Measurements from ENCODE around the gene RFPL3. TPM values are rescaled to one million over a fixed set of nuclear protein-coding genes. Genes with fewer than 3 reads are reported as not detected.

Gene RFPL3
- total and polyA plus RNA-seq, 2 donors (not counting 3 experiments of a cell fraction or from before 2014, with no cell fraction given), result not detected

DNA sequence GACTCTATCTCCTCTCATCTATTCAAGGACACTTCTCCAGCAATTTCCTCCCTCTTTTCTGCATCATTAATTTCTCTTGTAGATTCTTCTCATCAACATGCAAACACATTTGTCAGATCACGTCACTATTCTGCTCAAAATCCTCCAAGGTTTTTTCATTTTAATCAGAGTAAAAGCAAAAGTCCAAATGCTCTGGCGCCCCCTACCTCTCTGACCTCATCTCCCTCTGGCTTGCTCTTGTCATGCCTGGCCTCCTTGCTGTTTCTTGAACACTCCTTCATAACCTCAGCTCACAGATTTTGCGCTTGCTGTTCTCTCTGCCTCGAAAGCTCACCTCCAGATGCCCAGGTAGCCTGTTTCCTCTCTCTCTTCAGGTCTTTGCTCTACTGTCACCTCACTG lies 32.0 kb downstream of the RFPL3 start:
- no peaks in the 10 kb centered on the region for H4K20me1 ChIP-seq (replicated peaks; ENCODE audit: control insufficient read depth, extremely low read depth, insufficient read depth, low read length)
- TF ChIP-seq POLR2AphosphoS5 (IDR thresholded peaks at IDR 0.05; ENCODE audit: insufficient read depth, low read depth, low read length), result no peak
- no peak for TF ChIP-seq POLR2A (IDR thresholded peaks at IDR 0.05; ENCODE audit: low read depth, low read length)
- TF ChIP-seq, protein P1, sequence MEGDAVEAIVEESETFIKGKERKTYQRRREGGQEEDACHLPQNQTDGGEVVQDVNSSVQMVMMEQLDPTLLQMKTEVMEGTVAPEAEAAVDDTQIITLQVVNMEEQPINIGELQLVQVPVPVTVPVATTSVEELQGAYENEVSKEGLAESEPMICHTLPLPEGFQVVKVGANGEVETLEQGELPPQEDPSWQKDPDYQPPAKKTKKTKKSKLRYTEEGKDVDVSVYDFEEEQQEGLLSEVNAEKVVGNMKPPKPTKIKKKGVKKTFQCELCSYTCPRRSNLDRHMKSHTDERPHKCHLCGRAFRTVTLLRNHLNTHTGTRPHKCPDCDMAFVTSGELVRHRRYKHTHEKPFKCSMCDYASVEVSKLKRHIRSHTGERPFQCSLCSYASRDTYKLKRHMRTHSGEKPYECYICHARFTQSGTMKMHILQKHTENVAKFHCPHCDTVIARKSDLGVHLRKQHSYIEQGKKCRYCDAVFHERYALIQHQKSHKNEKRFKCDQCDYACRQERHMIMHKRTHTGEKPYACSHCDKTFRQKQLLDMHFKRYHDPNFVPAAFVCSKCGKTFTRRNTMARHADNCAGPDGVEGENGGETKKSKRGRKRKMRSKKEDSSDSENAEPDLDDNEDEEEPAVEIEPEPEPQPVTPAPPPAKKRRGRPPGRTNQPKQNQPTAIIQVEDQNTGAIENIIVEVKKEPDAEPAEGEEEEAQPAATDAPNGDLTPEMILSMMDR (IDR thresholded peaks at IDR 0.05; ENCODE audit: extremely low read depth in 1 of 2, insufficient read depth in 1 of 2, low read depth in 1 of 2, low read length in 2 of 2), result peak; percentile 19 to 57
- no peak for TF ChIP-seq GATA2 (IDR thresholded peaks at IDR 0.05; ENCODE audit: insufficient read depth, insufficient read length, low read depth, low read length)
- TF ChIP-seq, protein P2, sequence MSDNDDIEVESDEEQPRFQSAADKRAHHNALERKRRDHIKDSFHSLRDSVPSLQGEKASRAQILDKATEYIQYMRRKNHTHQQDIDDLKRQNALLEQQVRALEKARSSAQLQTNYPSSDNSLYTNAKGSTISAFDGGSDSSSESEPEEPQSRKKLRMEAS (IDR thresholded peaks at IDR 0.05; ENCODE audit: insufficient read depth, insufficient read length), result no peak
- no peak overlapping the region for H3K9ac ChIP-seq (replicated peaks; ENCODE audit: extremely low read depth, insufficient read depth, low read length)
- ChIA-PET POLR2A (no interaction called here), CTCF (interaction anchor here (1.1 to 2.1 kb wide), 9 partner anchors 9 to 412 kb away, joined by 3 to 8 read pairs (median 4); partner anchors contain the start of gene RTCB)
- H3K4me3 ChIP-seq (replicated peaks in 1 of 3; ENCODE audit: insufficient read depth in 1 of 3, low read depth in 1 of 3, low read length in 3 of 3), result no peak overlapping the region
- intact Hi-C loops (cut with micrococcal nuclease) (no loop called here), dilution Hi-C loops (cut with MboI; ENCODE audit: extremely low pct_ligation_motif_present, low sequenced_read_pairs) (no loop called here)
- no peak overlapping the region for H3K4me2 ChIP-seq (ENCODE audit: insufficient read depth, low read length)
- DNase-seq (ENCODE audit: low read depth, low spot score) (peak; percentile 19), FAIRE-seq (peak; percentile 64)
- H3K79me2 ChIP-seq (ENCODE audit: control insufficient read depth, insufficient read depth, low read length), result no peaks in the 10 kb centered on the region
- H3K4me1 ChIP-seq (ENCODE audit: control insufficient read depth, extremely low read depth, insufficient read depth, low read length), result no peaks in the 10 kb centered on the region
- H3K27me3 ChIP-seq (ENCODE audit: control insufficient read depth in 2 of 2, insufficient read depth in 2 of 2, low read length in 2 of 2), result no peaks in the 10 kb centered on the region
- H3K9me3 ChIP-seq (replicated peaks; ENCODE audit: control insufficient read depth, insufficient read depth, low read length), result no peaks in the 10 kb centered on the region
- no peak overlapping the region for H3K27ac ChIP-seq (ENCODE audit: insufficient read depth, low read depth, low read length)
- no TSS peak for BruUV-seq (replicated peaks)
- peaks cover 24 to 29% of the 10 kb centered on the region in 2 experiments for H3K36me3 ChIP-seq (ENCODE audit: control insufficient read depth in 2 of 2, extremely low read depth in 1 of 2, insufficient read depth in 2 of 2, low read length in 2 of 2)
- no peak overlapping the region for H2AFZ ChIP-seq (ENCODE audit: low read depth, low read length)
- no peaks in the 10 kb centered on the region for H3K9me1 ChIP-seq (replicated peaks; ENCODE audit: control insufficient read depth, extremely low read depth, insufficient read depth, low read length)

GRCh38 chr22:32395107-32395506 lies 37.4 kb downstream of the RFPL3 start:
- CTCF ChIA-PET, result no interaction called here
- TF ChIP-seq FOS (IDR thresholded peaks at IDR 0.05; ENCODE audit: borderline replicate concordance, insufficient read depth, low read length) (no peak), POLR2AphosphoS5 (IDR thresholded peaks at IDR 0.05; ENCODE audit: insufficient read depth, low read depth, low read length) (no peak), JUN (IDR thresholded peaks at IDR 0.05; ENCODE audit: borderline replicate concordance, insufficient read depth, insufficient read length, low read depth) (no peak), GATA2 (IDR thresholded peaks at IDR 0.05; ENCODE audit: insufficient read depth, insufficient read length, low read depth, low read length) (no peak), POLR2A (IDR thresholded peaks at IDR 0.05; ENCODE audit: low read depth, low read length) (no peak), EZH2 (IDR thresholded peaks at IDR 0.05; ENCODE audit: borderline replicate concordance, low read depth, low read length, severe bottlenecking) (no peak), MYC (IDR thresholded peaks at IDR 0.05; ENCODE audit: low read depth, low read length) (no peak)
- TF ChIP-seq, protein P1 (IDR thresholded peaks at IDR 0.05; ENCODE audit: extremely low read depth in 1 of 2, insufficient read depth in 1 of 2, low read depth in 1 of 2, low read length in 2 of 2), result no peak
- TF ChIP-seq, protein P2 (IDR thresholded peaks at IDR 0.05; ENCODE audit: insufficient read depth, insufficient read length), result no peak
- Histone ChIP-seq H3K9ac (replicated peaks; ENCODE audit: extremely low read depth, insufficient read depth, low read length) (no peak overlapping the region), H3K4me2 (ENCODE audit: insufficient read depth, low read length) (no peak overlapping the region), H3K36me3 (ENCODE audit: control insufficient read depth in 2 of 2, extremely low read depth in 1 of 2, insufficient read depth in 2 of 2, low read length in 2 of 2) (peaks cover 37 to 42% of the 10 kb centered on the region in 2 experiments), H3K79me2 (ENCODE audit: control insufficient read depth, insufficient read depth, low read length) (no peaks in the 10 kb centered on the region), H3K9me3 (replicated peaks; ENCODE audit: control insufficient read depth, insufficient read depth, low read length) (no peaks in the 10 kb centered on the region), H3K9me1 (replicated peaks; ENCODE audit: control insufficient read depth, extremely low read depth, insufficient read depth, low read length) (no peaks in the 10 kb centered on the region), H2AFZ (ENCODE audit: low read depth, low read length) (no peak overlapping the region), H3K27ac (ENCODE audit: insufficient read depth, low read depth, low read length) (no peak overlapping the region), H3K4me3 (replicated peaks in 1 of 3; ENCODE audit: insufficient read depth in 1 of 3, low read depth in 1 of 3, low read length in 3 of 3) (no peak overlapping the region), H4K20me1 (replicated peaks; ENCODE audit: control insufficient read depth, extremely low read depth, insufficient read depth, low read length) (peaks cover 2% of the 10 kb centered on the region), H3K27me3 (ENCODE audit: control insufficient read depth in 2 of 2, insufficient read depth in 2 of 2, low read length in 2 of 2) (no peaks in the 10 kb centered on the region), H3K4me1 (ENCODE audit: control insufficient read depth, extremely low read depth, insufficient read depth, low read length) (no peaks in the 10 kb centered on the region)
- no TSS peak for BruUV-seq (replicated peaks)
- intact Hi-C loops (cut with micrococcal nuclease), result no loop called here
- dilution Hi-C loops (cut with MboI; ENCODE audit: extremely low pct_ligation_motif_present, low sequenced_read_pairs), result no loop called here
- DNase-seq (ENCODE audit: low read depth, low spot score) (no peak), FAIRE-seq (no peak)
- POLR2A ChIA-PET, result no interaction called here

Measured in endothelial cell of umbilical vein (primary cell).